Measurements from ENCODE around the gene VSTM1. TPM values are rescaled to one million over a fixed set of nuclear protein-coding genes. Genes with fewer than 3 reads are reported as not detected.
"Not testable (repeated sequence)": the region's sequence is repeated elsewhere in the genome, so short reads cannot be mapped to it uniquely, and the experiment has no call there.

VSTM1 gene
- total RNA-seq (2014; rRNA removed; shearing (Covaris generic); ENCODE audit: low replicate concordance), result not detected in 2 replicates

DNA sequence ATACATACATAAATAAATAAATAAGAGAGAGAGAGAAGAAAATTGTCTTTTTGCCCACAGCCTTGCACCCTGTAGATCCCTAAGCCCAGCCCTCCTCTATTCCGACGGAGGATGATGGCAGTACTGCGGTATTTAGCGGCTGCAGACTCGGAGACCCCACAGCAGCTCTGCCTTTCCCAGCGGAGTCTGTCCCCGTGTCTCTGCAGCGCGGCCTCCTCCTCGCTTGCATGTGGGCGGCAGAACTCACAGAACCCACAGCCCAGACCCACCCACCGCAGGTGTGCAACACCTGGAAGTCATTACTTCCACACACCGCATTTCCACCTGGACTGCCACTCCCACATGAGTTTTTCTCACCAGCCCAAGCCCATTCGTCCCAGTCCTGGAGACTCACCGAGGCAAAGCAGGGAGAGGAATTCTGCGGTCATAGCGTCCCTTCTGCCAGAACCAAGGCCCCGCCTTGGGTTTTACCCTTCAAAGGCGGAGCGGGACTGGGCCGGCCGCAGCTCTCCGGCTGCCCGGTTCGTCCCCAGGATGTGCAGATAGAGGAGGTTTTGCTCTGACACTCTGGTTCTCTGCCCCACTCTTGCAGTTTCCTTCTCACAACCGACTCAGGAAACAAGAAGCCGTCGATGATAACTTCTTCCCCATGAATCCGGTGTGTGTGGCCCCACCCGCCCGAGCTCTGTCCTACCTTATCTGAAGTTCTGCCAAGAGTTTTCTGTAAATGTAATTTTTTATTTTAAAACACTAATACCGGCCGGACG, at the start of gene VSTM1:
VSTM1 (minus strand) TSS at position 548 of the 767 bp plus-strand sequence; CDS start at position 428, 120 bp downstream.
- H3K4me3 ChIP-seq, result no peak within 1 kb of the TSS
- no peaks in the 10 kb centered on the region for H3K9me3 ChIP-seq
- no peak for DNase-seq
- peaks cover 30% of the 10 kb centered on the region for H3K27me3 ChIP-seq
- no peaks in the 10 kb centered on the region for H3K36me3 ChIP-seq

DNA sequence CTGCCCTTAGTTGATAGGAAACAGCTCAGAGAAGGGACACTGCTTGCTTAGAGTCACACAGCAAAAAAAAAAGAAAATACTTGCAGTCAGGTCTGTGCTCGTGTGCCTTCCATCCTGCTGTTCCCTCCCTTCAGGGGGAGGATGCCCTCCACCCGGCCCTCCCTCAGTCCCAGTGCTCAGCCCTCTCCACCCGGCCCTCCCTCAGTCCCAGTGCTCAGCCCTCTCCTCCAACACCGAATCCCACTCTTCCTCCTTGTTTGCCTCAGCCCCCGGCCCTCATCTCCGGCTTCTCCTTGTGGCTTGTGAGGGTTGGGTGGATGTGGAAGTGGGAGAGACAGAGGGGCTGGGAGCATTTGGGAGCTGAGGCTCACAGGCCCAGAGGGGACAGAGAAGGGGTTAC, 46.0 kb upstream of the VSTM1 start:
- H3K4me3 ChIP-seq, result no peak overlapping the region
- no peaks in the 10 kb centered on the region for H3K27me3 ChIP-seq
- H3K36me3 ChIP-seq, result peaks cover 64% of the 10 kb centered on the region
- no peaks in the 10 kb centered on the region; the same call in 1 of the 2 replicates for H3K9me3 ChIP-seq
- no peak for DNase-seq

DNA sequence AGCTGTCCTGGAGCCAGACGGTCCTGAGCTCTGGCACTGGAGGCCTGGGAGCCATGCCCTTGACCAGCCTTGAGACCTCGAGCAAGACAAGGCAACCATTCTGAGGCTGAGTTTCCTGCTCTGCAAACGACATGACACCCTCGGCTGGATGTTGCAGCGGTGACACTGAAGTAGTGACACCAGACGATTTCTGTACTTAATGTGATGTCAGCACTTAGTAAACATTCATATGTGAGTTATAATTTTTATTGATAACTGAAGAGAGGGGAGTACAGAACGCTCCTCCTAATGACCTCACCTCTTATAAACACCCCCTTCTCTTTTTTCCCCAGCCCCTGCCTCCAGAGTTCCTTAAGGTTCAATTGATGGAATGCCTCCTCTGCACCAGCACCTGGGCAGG, 44.8 kb upstream of the VSTM1 start:
- DNase-seq, result no peak
- no peak overlapping the region for H3K4me3 ChIP-seq
- H3K27me3 ChIP-seq, result no peaks in the 10 kb centered on the region
- H3K9me3 ChIP-seq, result no peaks in the 10 kb centered on the region
- H3K36me3 ChIP-seq, result peaks cover 58% of the 10 kb centered on the region

GRCh38 chr19:54107876-54108490, 44.3 kb upstream of the VSTM1 start:
- Histone ChIP-seq H3K36me3 (peaks cover 53% of the 10 kb centered on the region), H3K27me3 (no peaks in the 10 kb centered on the region), H3K4me3 (no peak overlapping the region), H3K9me3 (no peaks in the 10 kb centered on the region)
- DNase-seq, result no peak

GRCh38 chr19:54106716-54107115, 43.0 kb upstream of the VSTM1 start:
- Histone ChIP-seq H3K9me3 (no peaks in the 10 kb centered on the region), H3K27me3 (no peaks in the 10 kb centered on the region), H3K4me3 (no peak overlapping the region), H3K36me3 (peaks cover 47% of the 10 kb centered on the region)
- DNase-seq, result no peak

DNA sequence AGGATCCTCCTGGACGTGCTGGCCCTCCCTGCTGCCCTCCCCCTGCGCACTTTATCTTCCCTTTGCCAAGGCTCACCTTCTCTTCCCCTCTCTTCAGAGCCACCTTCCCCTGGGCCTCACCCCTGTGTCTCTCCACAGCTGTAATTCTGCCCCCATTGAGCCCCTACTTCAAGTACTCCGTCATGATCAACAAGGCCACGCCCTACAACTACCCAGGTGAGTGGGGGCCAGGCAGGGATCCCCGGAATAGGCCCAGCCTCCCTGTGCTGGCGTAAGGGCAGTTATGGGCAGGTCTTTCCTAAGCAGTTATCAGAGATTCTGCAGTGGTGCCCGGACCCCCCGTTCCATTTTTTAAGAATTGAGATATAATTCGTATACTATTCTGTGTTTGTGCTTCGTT, 42.1 kb upstream of the VSTM1 start:
- Histone ChIP-seq H3K4me3 (no peak overlapping the region), H3K9me3 (no peaks in the 10 kb centered on the region), H3K36me3 (peaks cover 43% of the 10 kb centered on the region), H3K27me3 (no peaks in the 10 kb centered on the region)
- no peak for DNase-seq

GRCh38 chr19:54104998-54105715, 41.5 kb upstream of the VSTM1 start:
- Histone ChIP-seq H3K27me3 (no peaks in the 10 kb centered on the region), H3K9me3 (no peaks in the 10 kb centered on the region), H3K4me3 (no peak overlapping the region), H3K36me3 (peaks cover 41% of the 10 kb centered on the region)
- no peak for DNase-seq

DNA sequence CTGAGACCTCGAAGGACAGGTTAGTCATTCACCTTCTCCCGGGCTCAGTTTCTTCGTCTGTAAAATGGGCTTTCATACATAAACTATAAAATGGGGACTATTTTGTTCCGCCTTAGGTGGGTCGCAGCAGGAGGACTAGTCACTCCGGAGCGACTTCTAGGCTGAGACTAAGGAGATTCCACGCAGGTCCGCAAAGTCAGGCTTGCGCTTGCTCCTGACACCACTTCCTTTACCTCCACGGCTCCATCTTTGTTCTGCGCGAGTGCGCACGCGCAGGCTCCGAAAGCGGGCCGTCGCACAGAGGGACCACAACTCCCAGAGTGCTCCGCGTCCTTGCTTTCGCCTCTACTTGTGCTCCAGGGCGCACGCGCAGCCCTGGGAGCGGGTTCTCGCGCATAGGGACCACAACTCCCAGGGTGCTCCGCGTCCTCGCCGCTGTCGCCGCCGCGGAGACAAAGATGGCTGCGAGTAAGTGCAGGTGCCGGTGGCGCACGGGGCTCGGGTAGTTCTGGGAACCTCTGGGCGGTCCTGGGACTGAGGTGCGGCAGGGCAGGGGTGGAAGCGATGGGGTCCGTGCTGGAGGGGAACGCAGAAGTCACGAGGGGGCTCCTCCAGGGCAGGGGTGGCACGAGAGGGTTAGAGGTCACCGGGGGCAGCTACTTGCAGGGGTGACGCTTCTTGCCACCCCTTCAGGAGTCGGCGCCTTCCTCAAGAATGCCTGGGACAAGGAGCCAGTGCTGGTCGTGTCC, 38.9 kb upstream of the VSTM1 start, which contains the start of gene NDUFA3:
NDUFA3 (plus strand) TSS at position 435 of the 749 bp plus-strand sequence; CDS start at position 459, 24 bp downstream.
- peak; percentile 99 for DNase-seq
- Histone ChIP-seq H3K4me3 (peak within 1 kb of the TSS; percentile 70), H3K36me3 (peaks cover 21% of the 10 kb centered on the region), H3K9me3 (no peaks in the 10 kb centered on the region), H3K27me3 (no peaks in the 10 kb centered on the region)

GRCh38 chr19:54100561-54100960, 36.9 kb upstream of the VSTM1 start, which contains the start of gene OSCAR:
TSS of gene OSCAR (minus strand) at chr19:54100803. CDS start at chr19:54100792, 11 bp downstream.
- no peak for DNase-seq
- H3K4me3 ChIP-seq, result no peak within 1 kb of the TSS
- 0 out of 2 replicates have a peak, but pooled peaks cover 2% of the 10 kb centered on the region for H3K27me3 ChIP-seq
- H3K36me3 ChIP-seq, result peaks cover 3% of the 10 kb centered on the region
- H3K9me3 ChIP-seq, result no peaks in the 10 kb centered on the region

DNA sequence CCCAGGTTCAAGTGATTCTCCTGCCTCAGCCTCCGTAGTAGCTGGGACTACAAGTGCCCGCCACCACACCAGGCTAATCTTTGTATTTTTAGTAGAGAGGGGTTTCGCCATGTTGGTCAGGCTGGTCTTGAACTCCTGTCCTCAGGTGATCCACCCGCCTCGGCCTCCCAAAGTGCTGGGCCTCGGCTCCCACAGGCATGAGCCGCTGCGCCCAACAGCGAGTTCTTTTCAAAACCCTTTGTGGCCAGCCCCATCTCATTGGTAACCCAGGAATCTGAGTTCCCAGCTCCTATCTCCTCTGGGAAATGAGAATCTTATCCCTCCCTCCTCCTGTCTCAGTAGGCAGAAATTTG, 36.2 kb upstream of the VSTM1 start:
- DNase-seq, H3K9me3 ChIP-seq, H3K36me3 ChIP-seq, H3K4me3 ChIP-seq, H3K27me3 ChIP-seq: not testable (repeated sequence)

DNA sequence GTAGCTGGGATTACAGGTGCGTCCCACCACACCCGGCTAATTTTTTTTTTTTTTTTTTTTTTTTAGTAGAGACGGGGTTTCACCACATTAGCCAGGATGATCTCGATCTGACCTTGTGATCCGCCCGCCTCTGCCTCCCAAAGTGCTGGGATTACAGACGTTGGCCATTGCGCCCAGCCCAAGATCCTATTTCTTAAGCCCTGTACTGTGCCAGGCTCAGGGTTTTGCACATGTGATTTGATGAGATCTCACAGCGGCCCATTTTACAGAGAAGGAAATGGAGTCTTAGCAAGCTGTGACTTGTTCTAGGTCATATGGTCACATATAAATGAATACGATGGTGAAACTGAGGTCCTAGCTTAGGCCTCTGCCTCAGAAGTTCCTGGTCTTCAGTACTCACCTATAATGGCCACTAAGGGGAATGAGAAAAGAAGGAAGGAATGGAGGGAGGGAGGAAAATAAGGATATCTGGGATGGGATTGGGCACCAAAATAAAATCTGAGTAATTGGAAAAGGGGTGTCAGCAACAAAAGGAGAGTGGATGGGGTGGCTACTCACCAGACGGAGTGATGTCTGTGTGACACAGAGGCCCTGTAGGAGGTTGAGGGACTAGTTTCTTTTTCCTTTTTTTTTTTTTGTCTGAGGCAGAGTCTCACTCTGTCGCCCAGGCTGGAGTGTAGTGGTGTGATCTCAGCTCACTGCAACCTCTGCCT, 35.6 kb upstream of the VSTM1 start:
- Histone ChIP-seq H3K4me3 (no peak overlapping the region), H3K9me3 (0 out of 2 replicates have a peak, but pooled peaks cover 3% of the 10 kb centered on the region), H3K36me3 (no peaks in the 10 kb centered on the region; the same call in 1 of the 2 replicates), H3K27me3 (0 out of 2 replicates have a peak, but pooled peaks cover 2% of the 10 kb centered on the region)
- DNase-seq, result no peak

GRCh38 chr19:54096617-54097106, 33.0 kb upstream of the VSTM1 start:
- H3K9me3 ChIP-seq, result 0 out of 2 replicates have a peak, but pooled peaks cover 3% of the 10 kb centered on the region
- no peaks in the 10 kb centered on the region for H3K36me3 ChIP-seq
- peaks cover 7% of the 10 kb centered on the region for H3K27me3 ChIP-seq
- H3K4me3 ChIP-seq, result no peak overlapping the region
- no peak for DNase-seq

GRCh38 chr19:54095859-54096616, 32.3 kb upstream of the VSTM1 start:
- not testable (repeated sequence) for H3K36me3 ChIP-seq, H3K27me3 ChIP-seq, H3K9me3 ChIP-seq
- peak; percentile 60 for DNase-seq
- peak overlapping the region; percentile 10 for H3K4me3 ChIP-seq

DNA sequence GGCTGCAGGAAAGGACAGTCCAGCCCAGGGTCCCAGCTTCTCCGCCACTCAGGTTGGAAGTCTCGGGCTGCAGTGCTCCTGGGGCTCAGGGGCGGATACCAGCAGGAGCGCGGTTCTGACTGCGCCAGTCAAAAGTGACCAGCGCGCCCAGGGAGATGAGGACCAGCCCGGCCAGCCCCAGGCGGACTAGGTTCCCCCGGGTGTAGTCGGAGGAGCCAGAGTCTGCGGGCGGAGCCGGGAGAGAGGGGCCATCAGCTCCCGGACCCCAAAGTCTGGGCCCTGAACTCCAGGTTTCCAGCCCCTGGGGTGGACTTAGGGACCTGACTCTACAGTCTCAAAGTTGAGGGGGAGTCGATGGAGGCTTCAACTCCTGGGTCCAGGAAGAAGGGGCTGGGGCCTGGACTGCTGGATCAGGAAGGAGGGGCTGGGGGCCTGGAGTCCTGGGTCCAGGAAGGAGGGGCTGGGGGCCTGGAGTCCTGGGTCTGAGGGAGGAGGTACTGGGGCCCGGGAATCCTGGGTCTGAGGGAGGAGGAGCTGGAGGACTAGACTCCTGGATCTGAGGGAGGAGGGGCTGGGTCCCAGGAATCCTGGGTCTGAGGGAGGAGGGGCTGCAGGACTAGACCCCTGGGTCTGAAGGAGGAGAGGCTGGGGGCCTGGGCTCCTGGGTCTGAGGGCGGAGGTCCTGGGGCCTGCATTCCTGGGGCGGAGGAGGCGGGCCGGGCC, 31.6 kb upstream of the VSTM1 start:
- Histone ChIP-seq H3K36me3 (no peaks in the 10 kb centered on the region), H3K9me3 (0 out of 2 replicates have a peak, but pooled peaks cover 3% of the 10 kb centered on the region), H3K4me3 (peak overlapping the region; percentile 10), H3K27me3 (peaks cover 7% of the 10 kb centered on the region)
- DNase-seq, result no peak
